SU-DHL-6 (cell line): ENCODE data around the gene LRIG1.

ENCODE experiments used
- H2AFZ ChIP-seq: fragments of 200-600 bp; sonication (generic); 2 replicates; pipeline ENCODE4 v1.6.1; 2014; ENCODE audit warnings: low read depth, mild to moderate bottlenecking, moderate library complexity, mixed read lengths, antibody characterized with exemption, low read length; ENCODE audit not compliant: severe bottlenecking
- H3F3A ChIP-seq: fragments of 200-600 bp; shearing (Covaris generic); 2 replicates; pipeline ENCODE4 v1.6.0; 2016; ENCODE audit warnings: antibody characterized with exemption, mild to moderate bottlenecking; ENCODE audit not compliant: insufficient read depth
- H3K27ac ChIP-seq: fragments of 200-600 bp; sonication (generic); 2 replicates; pipeline ENCODE4 v1.5.1; 2016; ENCODE audit warnings: low read depth, mild to moderate bottlenecking, low read length, moderate library complexity, mixed read lengths
- H3K27me3 ChIP-seq: fragments of 200-600 bp; sonication (generic), shearing (Covaris generic); 2 replicates; pipeline ENCODE4 v1.6.0; 2014; ENCODE audit warnings: mild to moderate bottlenecking, low read length
- H3K36me3 ChIP-seq: fragments of 200-600 bp; sonication (generic); 2 replicates; pipeline ENCODE4 v1.6.1; 2014; ENCODE audit warnings: mild to moderate bottlenecking, low read length, mixed read lengths
- H3K4me2 ChIP-seq: fragments of 300-600, 200-600 bp; shearing (Covaris generic), sonication (generic); 2 replicates; pipeline ENCODE4 v1.6.0; 2014; ENCODE audit warnings: low read length, low read depth, mild to moderate bottlenecking; ENCODE audit not compliant: poor library complexity, severe bottlenecking
- H3K4me3 ChIP-seq: fragments of 200-600 bp; sonication (generic); 2 replicates; pipeline ENCODE4 v1.5.1; 2014; ENCODE audit warnings: antibody characterized with exemption, low read length, mild to moderate bottlenecking, mixed read lengths; ENCODE audit not compliant: insufficient read depth, poor library complexity, severe bottlenecking
- H3K79me2 ChIP-seq: fragments of 200-600 bp; sonication (generic); 2 replicates; pipeline ENCODE4 v1.6.1; 2014; ENCODE audit warnings: mild to moderate bottlenecking, low read length, moderate library complexity; ENCODE audit not compliant: insufficient read depth
- H3K9ac ChIP-seq: fragments of 200-600 bp; sonication (generic); 2 replicates; pipeline ENCODE4 v1.7.0; 2014; ENCODE audit warnings: mild to moderate bottlenecking, low read length
- H3K9me2 ChIP-seq: fragments of 200-600 bp; sonication (generic); replicated peaks from 2 replicates; pipeline ENCODE4 v1.6.1; 2014; ENCODE audit warnings: low read length; ENCODE audit not compliant: insufficient read depth
- H3K9me3 ChIP-seq: fragments of 200-600 bp; sonication (generic); 2 replicates; pipeline ENCODE4 v1.6.1; 2014; ENCODE audit warnings: low read length, mixed read lengths; ENCODE audit not compliant: insufficient read depth
- H4K20me1 ChIP-seq: fragments of 200-600 bp; sonication (generic); 2 replicates; pipeline ENCODE4 v1.6.1; 2014; ENCODE audit warnings: low read depth, mild to moderate bottlenecking, antibody characterized with exemption, low read length, moderate library complexity, mixed read lengths
- CTCF ChIP-seq: fragments of 200-600 bp; sonication (generic); IDR thresholded peaks from one replicate; pipeline ENCODE4 v1.5.1; 2017; ENCODE audit warnings: antibody characterized with exemption, mild to moderate bottlenecking, low read length, moderate library complexity; ENCODE audit not compliant: insufficient read depth, poor library complexity, severe bottlenecking
- EZH2phosphoT487 ChIP-seq: fragments of 200-600 bp; sonication (generic), shearing (Covaris generic); conservative IDR thresholded peaks from 2 replicates; pipeline ENCODE4 v1.6.1; 2018; ENCODE audit warnings: mild to moderate bottlenecking, antibody characterized with exemption, low read length, moderate library complexity, mixed read lengths

LRIG1 gene

GRCh38 chr3:66344391-66344811 lies 156.4 kb downstream of the LRIG1 start:
- Histone ChIP-seq H3K27me3 (no peaks in the 10 kb centered on the region), H4K20me1 (no peaks in the 10 kb centered on the region), H3K36me3 (no peaks in the 10 kb centered on the region), H3K4me3 (no peak overlapping the region), H3K9ac (no peak overlapping the region), H3K79me2 (no peaks in the 10 kb centered on the region), H3F3A (no peaks in the 10 kb centered on the region), H3K9me2 (no peaks in the 10 kb centered on the region), H2AFZ (no peak overlapping the region), H3K27ac (no peak overlapping the region), H3K9me3 (no peaks in the 10 kb centered on the region), H3K4me2 (no peak overlapping the region)
- no peak for TF ChIP-seq EZH2phosphoT487

- no peaks in the 10 kb centered on the region for H3K36me3 ChIP-seq
- TF ChIP-seq EZH2phosphoT487 (no peak), CTCF (no peak)
- H3K27ac ChIP-seq = no peak overlapping the region
- H4K20me1 ChIP-seq = no peaks in the 10 kb centered on the region
- no peak overlapping the region for H3K4me3 ChIP-seq
- H2AFZ ChIP-seq = no peak overlapping the region
- H3K27me3 ChIP-seq = no peaks in the 10 kb centered on the region
- H3F3A ChIP-seq = no peaks in the 10 kb centered on the region
- H3K9ac ChIP-seq = no peak overlapping the region
- H3K9me3 ChIP-seq = no peaks in the 10 kb centered on the region
- H3K79me2 ChIP-seq = no peaks in the 10 kb centered on the region
- no peak overlapping the region for H3K4me2 ChIP-seq
- H3K9me2 ChIP-seq = no peaks in the 10 kb centered on the region
Observed at GRCh38 chr3:66342717-66343356, 158.0 kb downstream of the LRIG1 start.

- no peak overlapping the region for H3K27ac ChIP-seq
- TF ChIP-seq EZH2phosphoT487 (no peak), CTCF (no peak)
- H3K79me2 ChIP-seq = no peaks in the 10 kb centered on the region
- no peaks in the 10 kb centered on the region for H4K20me1 ChIP-seq
- no peaks in the 10 kb centered on the region for H3K9me2 ChIP-seq
- no peaks in the 10 kb centered on the region for H3F3A ChIP-seq
- H2AFZ ChIP-seq = no peak overlapping the region
- no peaks in the 10 kb centered on the region for H3K9me3 ChIP-seq
- H3K27me3 ChIP-seq = no peaks in the 10 kb centered on the region
- no peak overlapping the region for H3K4me3 ChIP-seq
- no peak overlapping the region for H3K9ac ChIP-seq
- no peaks in the 10 kb centered on the region for H3K36me3 ChIP-seq
- H3K4me2 ChIP-seq = no peak overlapping the region
Observed at GRCh38 chr3:66338927-66339326, 161.9 kb downstream of the LRIG1 start.

GRCh38 chr3:66336333-66336766 lies 164.5 kb downstream of the LRIG1 start:
- Histone ChIP-seq H3K27me3 (no peaks in the 10 kb centered on the region), H2AFZ (no peak overlapping the region), H3K9ac (no peak overlapping the region), H3F3A (no peaks in the 10 kb centered on the region), H3K36me3 (no peaks in the 10 kb centered on the region), H3K9me2 (no peaks in the 10 kb centered on the region), H4K20me1 (no peaks in the 10 kb centered on the region), H3K4me3 (no peak overlapping the region), H3K27ac (no peak overlapping the region), H3K4me2 (no peak overlapping the region), H3K9me3 (no peaks in the 10 kb centered on the region), H3K79me2 (no peaks in the 10 kb centered on the region)
- TF ChIP-seq CTCF = no peak
- TF ChIP-seq EZH2phosphoT487 = no peak
